ENCODE measurements around the gene SSH3.

DNA sequence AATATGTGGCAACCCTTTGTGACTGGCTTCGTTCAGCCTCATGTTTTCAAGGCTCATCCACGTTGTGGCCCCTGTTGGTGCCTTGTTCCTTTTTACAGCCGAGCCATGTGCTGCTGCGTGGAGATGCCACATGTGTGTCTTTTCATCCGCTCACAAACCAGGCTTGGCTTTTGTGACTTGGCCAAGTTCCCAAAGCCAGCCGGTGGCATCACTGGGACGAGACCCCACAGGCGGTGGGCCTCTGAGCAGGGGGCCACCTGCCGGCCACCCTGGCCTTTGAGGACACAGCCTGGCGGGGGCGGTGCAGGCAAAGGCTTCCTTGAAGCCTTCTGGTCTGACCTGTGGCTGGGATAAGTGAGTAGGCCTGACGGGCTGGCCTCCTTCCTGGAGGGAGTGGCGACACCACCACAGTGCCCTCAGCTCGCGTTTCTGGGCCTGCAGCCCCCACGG lies 26.5 kb upstream of the SSH3 start:
- TF ChIP-seq, protein P1, sequence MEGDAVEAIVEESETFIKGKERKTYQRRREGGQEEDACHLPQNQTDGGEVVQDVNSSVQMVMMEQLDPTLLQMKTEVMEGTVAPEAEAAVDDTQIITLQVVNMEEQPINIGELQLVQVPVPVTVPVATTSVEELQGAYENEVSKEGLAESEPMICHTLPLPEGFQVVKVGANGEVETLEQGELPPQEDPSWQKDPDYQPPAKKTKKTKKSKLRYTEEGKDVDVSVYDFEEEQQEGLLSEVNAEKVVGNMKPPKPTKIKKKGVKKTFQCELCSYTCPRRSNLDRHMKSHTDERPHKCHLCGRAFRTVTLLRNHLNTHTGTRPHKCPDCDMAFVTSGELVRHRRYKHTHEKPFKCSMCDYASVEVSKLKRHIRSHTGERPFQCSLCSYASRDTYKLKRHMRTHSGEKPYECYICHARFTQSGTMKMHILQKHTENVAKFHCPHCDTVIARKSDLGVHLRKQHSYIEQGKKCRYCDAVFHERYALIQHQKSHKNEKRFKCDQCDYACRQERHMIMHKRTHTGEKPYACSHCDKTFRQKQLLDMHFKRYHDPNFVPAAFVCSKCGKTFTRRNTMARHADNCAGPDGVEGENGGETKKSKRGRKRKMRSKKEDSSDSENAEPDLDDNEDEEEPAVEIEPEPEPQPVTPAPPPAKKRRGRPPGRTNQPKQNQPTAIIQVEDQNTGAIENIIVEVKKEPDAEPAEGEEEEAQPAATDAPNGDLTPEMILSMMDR (IDR thresholded peaks at IDR 0.05; ENCODE audit: poor library complexity, severe bottlenecking) = no peak
- TF ChIP-seq EZH2 (IDR thresholded peaks at IDR 0.05; ENCODE audit: borderline replicate concordance, insufficient read depth, low read length, poor library complexity, severe bottlenecking) (no peak), MXI1 (conservative IDR thresholded peaks at IDR 0.05; ENCODE audit: poor library complexity, severe bottlenecking) (no peak), POLR2AphosphoS5 (IDR thresholded peaks at IDR 0.05) (no peak), TAF1 (IDR thresholded peaks at IDR 0.05; ENCODE audit: low read depth) (no peak), RAD21 (conservative IDR thresholded peaks at IDR 0.05) (no peak)
- TF ChIP-seq, protein P2, sequence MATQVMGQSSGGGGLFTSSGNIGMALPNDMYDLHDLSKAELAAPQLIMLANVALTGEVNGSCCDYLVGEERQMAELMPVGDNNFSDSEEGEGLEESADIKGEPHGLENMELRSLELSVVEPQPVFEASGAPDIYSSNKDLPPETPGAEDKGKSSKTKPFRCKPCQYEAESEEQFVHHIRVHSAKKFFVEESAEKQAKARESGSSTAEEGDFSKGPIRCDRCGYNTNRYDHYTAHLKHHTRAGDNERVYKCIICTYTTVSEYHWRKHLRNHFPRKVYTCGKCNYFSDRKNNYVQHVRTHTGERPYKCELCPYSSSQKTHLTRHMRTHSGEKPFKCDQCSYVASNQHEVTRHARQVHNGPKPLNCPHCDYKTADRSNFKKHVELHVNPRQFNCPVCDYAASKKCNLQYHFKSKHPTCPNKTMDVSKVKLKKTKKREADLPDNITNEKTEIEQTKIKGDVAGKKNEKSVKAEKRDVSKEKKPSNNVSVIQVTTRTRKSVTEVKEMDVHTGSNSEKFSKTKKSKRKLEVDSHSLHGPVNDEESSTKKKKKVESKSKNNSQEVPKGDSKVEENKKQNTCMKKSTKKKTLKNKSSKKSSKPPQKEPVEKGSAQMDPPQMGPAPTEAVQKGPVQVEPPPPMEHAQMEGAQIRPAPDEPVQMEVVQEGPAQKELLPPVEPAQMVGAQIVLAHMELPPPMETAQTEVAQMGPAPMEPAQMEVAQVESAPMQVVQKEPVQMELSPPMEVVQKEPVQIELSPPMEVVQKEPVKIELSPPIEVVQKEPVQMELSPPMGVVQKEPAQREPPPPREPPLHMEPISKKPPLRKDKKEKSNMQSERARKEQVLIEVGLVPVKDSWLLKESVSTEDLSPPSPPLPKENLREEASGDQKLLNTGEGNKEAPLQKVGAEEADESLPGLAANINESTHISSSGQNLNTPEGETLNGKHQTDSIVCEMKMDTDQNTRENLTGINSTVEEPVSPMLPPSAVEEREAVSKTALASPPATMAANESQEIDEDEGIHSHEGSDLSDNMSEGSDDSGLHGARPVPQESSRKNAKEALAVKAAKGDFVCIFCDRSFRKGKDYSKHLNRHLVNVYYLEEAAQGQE (IDR thresholded peaks at IDR 0.05; ENCODE audit: borderline replicate concordance) = no peak

Data from neural cell (in vitro differentiated cells).